ENCODE measurements around the gene FBLL1.
"Not testable (repeated sequence)": the region's sequence is repeated elsewhere in the genome, so short reads cannot be mapped to it uniquely, and the experiment has no call there.

FBLL1 gene

DNA sequence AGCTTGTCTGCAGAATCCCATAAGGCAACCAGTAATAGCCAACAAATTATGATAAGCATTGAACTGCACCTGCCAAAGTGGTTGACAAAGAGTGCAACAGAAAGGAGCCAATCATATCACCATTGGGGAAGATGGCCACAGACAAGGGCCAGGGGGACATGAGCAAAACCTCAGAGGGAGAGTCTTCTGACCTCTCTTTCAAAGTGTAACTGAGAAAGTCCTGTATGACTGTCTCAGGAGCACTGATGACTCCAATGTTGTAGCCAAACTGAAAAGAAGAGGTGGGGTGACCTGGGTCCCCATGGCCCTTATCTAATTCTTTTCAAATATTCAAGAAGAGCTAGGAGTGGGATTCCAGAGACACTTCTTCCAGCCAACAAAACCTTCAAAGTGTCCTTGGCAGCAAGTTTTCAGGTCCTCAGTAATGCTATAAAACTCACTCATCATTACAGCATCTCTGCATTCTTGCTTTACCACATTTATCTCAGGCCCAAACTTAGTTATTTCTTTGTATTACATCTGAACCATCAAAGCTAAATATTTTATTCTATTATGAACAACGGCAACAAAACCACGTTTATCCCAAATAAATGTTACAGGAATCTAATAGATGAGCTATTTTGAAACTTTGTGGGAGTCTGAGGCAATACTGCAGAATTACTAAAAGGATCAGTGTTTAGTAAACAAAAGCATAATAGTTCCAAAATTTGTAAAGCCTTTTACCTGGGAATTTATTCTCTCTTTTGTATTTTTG, 24.4 kb downstream of the FBLL1 start:
- no peak for DNase-seq (ENCODE audit: low read depth)

- no peak for DNase-seq (ENCODE audit: low read depth)
Measured at GRCh38 chr5:168557389-168557788, 28.3 kb downstream of the FBLL1 start.

DNA sequence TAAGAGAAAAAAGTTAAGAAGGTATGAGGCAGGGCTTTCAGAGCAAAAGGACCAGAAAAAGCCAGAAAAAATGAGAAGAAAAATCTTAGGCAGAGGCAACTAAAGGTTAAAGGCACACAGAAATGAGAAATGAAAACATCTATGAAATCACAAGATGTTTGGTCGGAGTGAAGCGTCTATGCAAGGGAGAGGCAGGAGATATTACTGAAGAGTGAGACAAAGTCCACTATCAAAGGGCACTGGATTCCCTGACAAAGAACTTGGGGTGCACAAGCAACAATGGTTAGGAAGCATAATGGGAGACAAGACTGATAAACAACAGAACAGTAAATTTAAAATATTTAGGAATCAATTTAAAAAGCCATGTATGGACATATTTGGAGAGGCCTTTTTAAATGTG, 33.2 kb downstream of the FBLL1 start:
- DNase-seq (ENCODE audit: low read depth): no peak

DNA sequence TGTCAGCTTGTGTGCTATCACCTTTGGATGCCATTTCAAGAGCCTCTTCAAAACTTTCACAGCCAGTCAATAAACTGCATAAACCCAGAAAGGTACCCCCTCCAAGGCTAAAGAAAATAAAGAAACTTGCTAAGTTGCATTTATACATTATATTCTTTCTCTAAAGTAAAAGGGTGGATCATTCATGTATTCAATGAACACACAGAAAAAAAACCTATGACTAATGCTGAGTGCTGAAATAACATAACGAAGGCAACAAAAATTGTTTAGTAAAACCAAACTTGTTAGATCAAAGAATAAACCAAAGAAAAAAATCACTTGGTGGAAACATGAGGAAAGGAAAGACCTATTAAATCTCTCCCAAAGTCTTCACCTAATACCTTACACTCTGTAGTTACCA, 34.9 kb downstream of the FBLL1 start:
- DNase-seq (ENCODE audit: low read depth): no peak

- no peak for DNase-seq (ENCODE audit: low read depth)
Measured at GRCh38 chr5:168568738-168569137, 39.6 kb downstream of the FBLL1 start.

- DNase-seq (ENCODE audit: low read depth): no peak
Measured at GRCh38 chr5:168570490-168571328, 41.6 kb downstream of the FBLL1 start.

DNA sequence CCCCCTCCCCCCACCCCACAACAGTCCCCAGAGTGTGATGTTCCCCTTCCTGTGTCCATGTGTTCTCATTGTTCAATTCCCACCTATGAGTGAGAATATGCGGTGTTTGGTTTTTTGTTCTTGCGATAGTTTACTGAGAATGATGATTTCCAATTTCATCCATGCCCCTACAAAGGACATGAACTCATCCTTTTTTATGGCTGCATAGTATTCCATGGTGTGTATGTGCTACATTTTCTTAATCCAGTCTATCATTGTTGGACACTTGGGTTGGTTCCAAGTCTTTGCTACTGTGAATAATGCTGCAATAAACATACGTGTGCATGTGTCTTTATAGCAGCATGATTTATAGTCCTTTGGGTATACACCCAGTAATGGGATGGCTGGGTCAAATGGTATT, 44.6 kb downstream of the FBLL1 start:
- not testable (repeated sequence) for DNase-seq (ENCODE audit: low read depth)

GRCh38 chr5:168574156-168574555, 45.1 kb downstream of the FBLL1 start:
- DNase-seq (ENCODE audit: low read depth): not testable (repeated sequence)

GRCh38 chr5:168575391-168576372, 46.6 kb downstream of the FBLL1 start:
- DNase-seq (ENCODE audit: low read depth): no peak

GRCh38 chr5:168578006-168578405, 48.9 kb downstream of the FBLL1 start:
- DNase-seq (ENCODE audit: low read depth): peak; percentile 58

GRCh38 chr5:168578538-168579487, 49.7 kb downstream of the FBLL1 start, which contains the start of gene PANK3:
Gene PANK3 (minus strand): TSS chr5:168579368. CDS start chr5:168579283, 85 bp downstream.
- peak; percentile 69 for DNase-seq (ENCODE audit: low read depth)

DNA sequence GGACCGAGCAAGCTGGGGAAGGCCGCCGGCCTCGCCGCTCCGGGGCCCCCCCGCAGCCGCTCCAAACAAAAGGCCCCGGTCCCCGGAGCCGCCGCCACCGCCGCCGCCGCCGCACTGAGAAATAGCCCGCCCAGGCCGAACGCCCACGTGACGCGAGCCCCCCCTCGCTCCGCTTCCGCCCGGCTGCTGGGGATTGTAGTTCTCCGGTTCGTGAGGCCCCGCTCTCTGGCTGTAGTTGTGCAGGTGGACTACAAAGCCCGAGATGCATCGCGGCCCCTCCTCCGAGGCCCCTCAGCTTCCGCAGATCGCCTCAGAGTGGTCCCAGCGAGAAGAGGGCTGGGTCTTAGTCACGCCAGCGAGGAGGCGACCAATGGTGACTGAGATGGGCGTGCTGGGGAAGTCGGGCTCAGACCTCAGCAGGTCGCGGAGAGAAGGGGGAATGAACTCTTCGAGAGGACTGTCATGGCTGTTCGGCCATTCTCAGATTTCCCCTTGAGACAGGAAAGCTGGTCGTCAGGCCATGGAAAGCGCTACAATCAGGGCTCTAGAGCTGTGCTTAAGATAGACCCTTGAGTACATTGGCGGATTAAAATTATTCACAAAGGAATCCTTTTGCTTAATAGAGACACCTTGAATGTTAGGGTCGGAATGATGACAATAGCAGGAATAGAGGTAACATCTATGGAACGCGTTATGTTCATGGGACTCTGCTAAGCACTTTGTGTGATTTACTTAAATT, 50.6 kb downstream of the FBLL1 start:
- peak; percentile 99 for DNase-seq (ENCODE audit: low read depth)

DNA sequence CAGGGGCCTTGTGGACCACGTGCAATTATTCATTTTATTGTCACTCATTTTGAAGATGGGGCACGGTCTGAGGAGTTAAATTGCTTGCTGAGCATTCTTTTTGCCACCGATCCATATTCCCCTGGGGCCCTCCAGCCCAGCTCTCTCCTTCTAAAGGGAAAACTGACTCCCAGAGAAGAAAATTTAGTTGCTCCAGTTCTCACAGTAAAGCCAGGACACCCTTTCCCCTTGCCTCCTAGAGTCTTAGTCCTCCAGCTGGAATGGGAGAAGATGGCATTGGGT, 51.1 kb downstream of the FBLL1 start:
- DNase-seq (ENCODE audit: low read depth): no peak

Data from ELR (cell line).